Mesangial cell (primary cell): Measurements from ENCODE around the gene NAT9. TPM values are rescaled to one million over a fixed set of nuclear protein-coding genes. Genes with fewer than 3 reads are reported as not detected.

Experiments
- total RNA-seq: library from RNA; depleted of rRNA; stranded (reverse); fragments of >200 nt; gene quantifications from 2 replicates; pipeline ENCODE4 v1.2.3, GENCODE V29; 2015

Gene NAT9, protein sequence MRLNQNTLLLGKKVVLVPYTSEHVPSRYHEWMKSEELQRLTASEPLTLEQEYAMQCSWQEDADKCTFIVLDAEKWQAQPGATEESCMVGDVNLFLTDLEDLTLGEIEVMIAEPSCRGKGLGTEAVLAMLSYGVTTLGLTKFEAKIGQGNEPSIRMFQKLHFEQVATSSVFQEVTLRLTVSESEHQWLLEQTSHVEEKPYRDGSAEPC
- total RNA-seq = 16.9 and 33.1 TPM in 2 replicates

DNA sequence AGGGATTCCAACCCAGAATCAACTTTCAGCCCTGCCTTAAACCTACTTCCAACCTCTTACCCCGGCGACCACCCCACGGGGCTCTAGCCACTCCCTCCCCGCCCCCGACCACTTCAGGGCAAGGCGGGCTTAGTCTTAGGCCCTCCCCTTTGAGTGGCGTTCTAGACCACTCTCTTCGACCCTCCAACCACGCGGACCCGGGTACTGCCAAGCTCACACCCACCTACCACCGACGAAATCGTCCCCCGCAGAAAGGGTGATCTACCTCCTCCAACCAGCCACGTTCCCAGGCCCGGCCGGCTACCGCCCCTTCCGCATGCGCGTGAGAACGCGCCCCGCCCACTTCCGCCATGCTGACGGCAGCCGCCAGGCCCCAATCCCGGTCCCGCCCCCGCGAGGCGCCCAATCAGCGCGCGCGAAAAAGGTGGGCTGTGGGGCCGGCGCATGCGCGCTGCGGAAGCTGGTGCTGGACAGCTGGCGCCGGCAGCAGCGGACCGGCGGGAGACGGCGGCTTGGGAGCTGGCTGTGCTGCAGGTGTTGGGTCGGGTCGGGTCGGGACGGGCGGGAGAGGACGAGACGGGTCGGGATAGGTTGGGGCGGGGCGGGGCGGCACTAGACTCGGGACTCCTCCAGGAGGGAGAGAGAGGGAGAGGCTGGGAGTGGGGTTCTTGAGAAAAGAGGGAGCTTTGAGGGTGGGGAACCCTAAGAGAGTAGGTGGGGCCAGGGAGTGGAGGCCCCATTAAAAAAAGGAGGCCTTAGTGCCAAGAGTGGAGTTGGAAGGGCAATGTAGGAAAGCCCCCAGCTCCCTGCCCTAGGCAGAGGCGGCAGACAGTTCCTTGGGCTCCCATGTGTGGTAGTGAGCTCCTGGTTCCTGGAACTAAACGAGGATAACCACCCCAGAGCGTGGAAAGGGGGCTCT lies at the start of gene NAT9:
Gene NAT9 (minus strand): TSS at position 302 of the 919 bp plus-strand sequence. CDS start 647 bp downstream, outside the sequence.

GRCh38 chr17:74748529-74749278 lies 27.4 kb downstream of the NAT9 start, which contains the start of gene NHERF1:
NHERF1 (plus strand) TSS chr17:74748628; CDS start chr17:74748847, 219 bp downstream.

GRCh38 chr17:74736513-74737298 lies 39.4 kb downstream of the NAT9 start, which contains the start of gene RAB37:
RAB37 (plus strand) TSS chr17:74737256; CDS start chr17:74737273, 17 bp downstream.

Other genes starting within 250 kb of the NAT9 start
- gene CD300LB, start 244.9 kb downstream of the NAT9 start, total RNA-seq = not detected in 2 replicates
- gene CD300C, start 230.2 kb downstream of the NAT9 start, total RNA-seq = not detected in 2 replicates
- not detected in 2 replicates for gene CD300H, start 208.8 kb downstream of the NAT9 start, total RNA-seq
- not detected in 2 replicates for gene CD300LD, start 184.1 kb downstream of the NAT9 start, total RNA-seq
- gene CD300E, start 152.6 kb downstream of the NAT9 start, total RNA-seq = not detected in 2 replicates
- gene CD300LF, start 63.4 kb downstream of the NAT9 start, total RNA-seq = not detected in 2 replicates
- gene RAB37, start 39.1 kb downstream of the NAT9 start, total RNA-seq = under 0.01 TPM in 1 of 2 replicates, not detected in the other
- 53.9 and 54.0 TPM in 2 replicates for gene NHERF1, start 27.7 kb downstream of the NAT9 start, total RNA-seq
- gene GRIN2C, start 83.5 kb upstream of the NAT9 start, total RNA-seq = 0.13 TPM in 1 of 2 replicates, not detected in the other
- 18.9 and 28.9 TPM in 2 replicates for gene FDXR, start 96.6 kb upstream of the NAT9 start, total RNA-seq
- not detected in 2 replicates for gene FADS6, start 117.3 kb upstream of the NAT9 start, total RNA-seq
- gene USH1G, start 146.9 kb upstream of the NAT9 start, total RNA-seq = not detected in 2 replicates
- not detected in 2 replicates for gene OTOP2, start 147.9 kb upstream of the NAT9 start, total RNA-seq
- gene OTOP3, start 159.6 kb upstream of the NAT9 start, total RNA-seq = not detected in 2 replicates
- 2.0 and 12.5 TPM in 2 replicates for gene HID1, start 196.4 kb upstream of the NAT9 start, total RNA-seq
- 40.6 and 49.3 TPM in 2 replicates for gene CDR2L, start 211.3 kb upstream of the NAT9 start, total RNA-seq
- 43.9 and 84.7 TPM in 2 replicates for gene MRPL58, start 236.3 kb upstream of the NAT9 start, total RNA-seq